NCI-H524 (cell line): ENCODE measurements around the gene POLR2E.

ENCODE experiments used
- DNase-seq, 2 experiments: peaks; one replicate each; lab custom pipeline; 2025; lab: John Stamatoyannopoulos, UW

POLR2E gene

DNA sequence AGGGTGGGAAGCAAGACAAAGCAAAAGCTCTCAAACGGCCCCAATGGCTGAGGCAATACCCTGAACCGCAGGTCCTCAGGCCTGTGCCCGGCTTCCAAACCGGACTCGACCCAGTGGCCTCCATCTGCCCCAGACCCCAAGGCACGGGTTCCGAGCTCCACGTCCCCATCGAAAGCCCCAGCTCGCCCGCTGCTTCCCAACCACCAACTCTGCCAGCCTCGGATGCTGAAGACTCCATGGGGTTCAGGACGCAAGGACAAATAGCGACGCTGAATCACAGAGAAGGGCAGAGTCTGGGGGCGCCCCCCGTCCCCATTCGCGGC is 559 bp downstream of the POLR2E start:
- DNase-seq, result no peak

GRCh38 chr19:1093811-1094553 is 1.2 kb downstream of the POLR2E start:
- no peak for DNase-seq

GRCh38 chr19:1093330-1093729 is 1.8 kb downstream of the POLR2E start:
- DNase-seq, result no peak

DNA sequence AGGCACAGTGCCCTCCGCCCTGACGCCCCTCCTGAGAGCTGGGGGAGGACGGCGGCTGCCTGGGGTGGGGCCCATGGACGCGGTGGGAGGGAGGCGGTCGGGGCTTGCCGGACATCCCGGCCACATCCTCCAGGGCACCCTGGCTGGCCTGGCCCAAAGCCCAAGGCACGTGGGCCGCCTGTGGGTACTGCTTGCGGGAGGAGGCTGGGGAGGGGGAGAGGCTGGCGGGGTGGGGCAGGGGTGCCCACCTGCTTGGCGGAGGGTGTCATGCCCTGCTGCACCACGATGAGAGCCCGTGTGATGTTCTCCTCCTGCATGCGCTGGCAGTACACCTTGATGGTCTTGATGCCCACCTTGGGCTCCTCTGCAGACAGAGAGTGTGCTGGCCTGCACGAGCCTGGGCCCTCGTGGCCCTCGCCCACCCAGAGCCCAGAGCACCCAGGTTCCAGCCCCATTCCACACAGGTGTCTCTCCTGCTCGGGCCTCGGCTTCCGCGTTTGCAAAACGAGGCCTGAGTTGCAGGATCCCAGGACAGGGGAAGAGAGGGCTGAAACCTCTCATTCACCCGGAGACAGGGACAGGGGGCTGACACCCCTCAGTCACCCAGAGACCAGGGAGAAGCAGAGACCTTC is 3.5 kb downstream of the POLR2E start:
- DNase-seq, result no peak

- no peak for DNase-seq
These were observed 4.2 kb downstream of the POLR2E start for GRCh38 chr19:1090731-1091543.

- DNase-seq, result no peak
These were observed 5.3 kb downstream of the POLR2E start for GRCh38 chr19:1089891-1090290.

GRCh38 chr19:1089126-1089771 is 5.9 kb downstream of the POLR2E start:
- no peak for DNase-seq

DNA sequence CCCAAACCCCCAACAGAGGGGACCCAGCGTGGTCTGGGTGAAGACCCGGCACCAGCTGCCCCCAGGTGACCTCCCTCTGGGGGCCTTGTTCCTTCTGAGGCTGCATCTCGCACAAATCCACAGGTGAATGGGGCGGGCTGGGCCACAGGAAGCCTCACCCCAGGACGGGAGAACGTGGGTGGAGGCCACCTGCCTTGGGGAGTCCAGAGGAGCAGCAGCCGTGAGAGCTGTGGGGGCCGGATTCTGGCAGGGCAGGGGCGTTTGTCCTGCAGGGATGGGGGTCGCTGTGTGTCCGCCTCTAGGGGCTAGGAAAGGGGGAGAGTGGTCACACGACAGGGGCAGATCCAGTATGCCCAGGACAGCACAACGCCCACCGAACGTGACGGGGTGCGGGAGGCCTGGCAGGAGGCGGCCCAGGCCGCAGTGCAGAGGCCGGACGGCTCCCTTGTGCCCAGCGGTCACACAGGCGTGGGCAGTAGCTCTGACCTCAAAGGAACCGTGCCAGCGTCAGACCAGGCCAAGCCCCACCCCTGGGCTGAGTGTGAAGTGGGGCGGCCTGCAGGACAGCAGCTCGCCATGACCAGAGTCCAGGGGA is 6.7 kb downstream of the POLR2E start:
- no peak for DNase-seq

DNA sequence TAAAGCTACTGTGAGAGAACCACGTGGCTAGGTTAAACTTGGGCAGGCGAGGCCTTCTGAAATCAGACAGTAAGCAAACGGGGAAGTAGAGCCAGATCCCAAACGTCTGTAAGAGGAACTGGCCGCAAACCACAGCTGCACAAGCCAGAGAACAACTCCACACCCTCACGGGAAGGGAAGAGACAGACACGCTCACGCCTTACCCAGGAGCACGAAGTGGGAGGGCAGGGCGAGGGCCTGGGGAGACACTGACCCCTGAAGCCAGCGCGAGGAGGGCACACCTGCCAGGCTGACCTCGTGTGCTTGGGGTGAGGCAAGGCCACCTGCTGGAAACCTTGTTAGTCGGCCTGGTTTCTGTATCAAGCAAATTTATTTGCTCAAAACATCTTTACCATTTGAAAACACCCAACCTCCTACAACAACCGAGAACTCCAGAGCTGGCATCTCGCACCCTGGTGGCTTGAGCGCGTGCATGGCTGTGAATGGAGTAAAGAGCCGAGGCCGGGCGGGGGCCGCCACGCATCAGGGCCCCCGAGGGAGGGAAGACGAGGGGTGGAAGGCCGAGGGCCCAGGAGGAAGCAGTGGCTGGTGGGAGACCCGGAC is 7.3 kb downstream of the POLR2E start:
- DNase-seq, result no peak

GRCh38 chr19:1086613-1087012 is 8.6 kb downstream of the POLR2E start:
- no peak for DNase-seq

- DNase-seq, result no peak
These were observed 9.3 kb downstream of the POLR2E start for GRCh38 chr19:1085676-1086442.

- no peak for DNase-seq
These were observed 10.0 kb downstream of the POLR2E start for GRCh38 chr19:1085053-1085658.

GRCh38 chr19:1084024-1084868 is 10.9 kb downstream of the POLR2E start:
- peak in 1 of 2 experiments; percentile 46 for DNase-seq

DNA sequence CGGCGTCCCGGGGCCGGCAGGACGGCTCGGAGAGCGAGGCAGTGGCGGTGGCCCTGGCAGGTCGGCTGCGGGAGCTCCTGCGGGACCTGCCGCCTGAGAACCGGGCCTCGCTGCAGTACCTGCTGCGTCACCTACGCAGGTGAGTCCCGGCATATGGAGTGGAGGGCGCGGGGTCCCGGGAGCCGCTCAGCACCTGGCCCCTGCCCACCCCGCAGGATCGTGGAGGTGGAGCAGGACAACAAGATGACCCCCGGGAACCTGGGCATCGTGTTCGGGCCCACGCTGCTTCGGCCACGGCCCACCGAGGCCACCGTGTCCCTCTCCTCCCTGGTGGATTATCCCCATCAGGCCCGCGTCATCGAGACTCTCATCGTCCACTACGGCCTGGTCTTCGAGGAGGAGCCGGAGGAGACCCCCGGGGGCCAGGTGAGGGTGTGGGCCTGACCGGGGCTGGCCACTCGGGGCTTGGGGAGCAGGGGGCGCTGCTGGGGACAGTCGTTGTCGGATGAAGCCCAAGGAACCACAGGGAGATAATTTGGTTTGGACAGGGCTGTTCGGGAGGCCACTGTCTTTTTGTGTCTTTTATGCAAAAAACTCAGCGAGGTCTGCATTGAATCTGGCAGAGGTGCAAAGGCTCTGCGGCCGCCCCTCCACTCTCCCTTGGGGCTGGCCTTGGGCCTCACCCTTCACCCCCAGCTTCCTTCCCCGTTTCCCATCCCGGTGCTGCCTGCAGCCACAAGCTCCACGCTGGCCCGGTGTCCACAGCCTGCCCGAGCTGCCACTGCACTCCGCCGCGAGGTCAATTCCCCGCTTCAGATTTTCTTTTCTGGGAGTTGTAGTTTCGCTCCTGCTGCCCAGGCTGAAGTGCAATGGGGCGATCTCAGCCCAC is 12.0 kb downstream of the POLR2E start:
- no peak for DNase-seq

DNA sequence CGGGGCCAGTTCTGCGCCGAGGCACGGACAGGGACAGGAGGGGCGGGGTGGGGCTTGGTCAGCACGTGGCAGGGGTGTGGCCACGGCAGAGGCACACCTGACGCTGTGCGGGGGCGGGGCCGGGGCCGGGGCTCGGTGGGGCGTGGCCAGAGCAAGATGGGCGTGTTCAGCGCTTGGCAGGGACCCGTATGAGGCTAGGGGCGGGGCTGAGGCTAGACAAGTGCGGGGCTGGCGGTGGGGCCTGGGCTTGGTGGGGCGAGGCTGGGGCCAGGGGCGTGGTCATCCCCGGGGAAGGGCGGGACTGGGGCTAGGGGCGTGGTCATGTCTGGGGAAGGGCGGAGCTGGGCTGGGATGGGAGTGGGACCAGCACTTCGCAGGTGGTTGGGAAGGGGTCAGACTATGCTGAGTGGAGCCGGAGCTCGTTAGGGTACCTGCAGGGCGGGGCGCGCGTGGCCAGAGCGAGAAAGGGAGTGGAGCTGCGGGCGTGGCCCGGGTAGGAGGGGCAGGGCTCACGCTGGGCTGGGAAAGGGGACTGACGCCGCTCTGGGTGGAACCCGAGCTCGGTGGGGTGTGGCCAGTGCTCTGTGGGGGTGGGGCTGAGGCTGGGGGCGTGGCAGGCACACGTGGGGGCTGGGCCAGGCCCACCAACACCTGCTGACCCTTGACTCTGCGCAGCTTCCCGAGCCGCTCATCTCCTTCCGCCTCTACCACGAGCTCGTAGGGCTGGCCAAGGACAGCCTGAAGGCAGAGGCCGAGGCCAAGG is 12.8 kb downstream of the POLR2E start:
- DNase-seq, result peak; percentile 56 to 66

DNA sequence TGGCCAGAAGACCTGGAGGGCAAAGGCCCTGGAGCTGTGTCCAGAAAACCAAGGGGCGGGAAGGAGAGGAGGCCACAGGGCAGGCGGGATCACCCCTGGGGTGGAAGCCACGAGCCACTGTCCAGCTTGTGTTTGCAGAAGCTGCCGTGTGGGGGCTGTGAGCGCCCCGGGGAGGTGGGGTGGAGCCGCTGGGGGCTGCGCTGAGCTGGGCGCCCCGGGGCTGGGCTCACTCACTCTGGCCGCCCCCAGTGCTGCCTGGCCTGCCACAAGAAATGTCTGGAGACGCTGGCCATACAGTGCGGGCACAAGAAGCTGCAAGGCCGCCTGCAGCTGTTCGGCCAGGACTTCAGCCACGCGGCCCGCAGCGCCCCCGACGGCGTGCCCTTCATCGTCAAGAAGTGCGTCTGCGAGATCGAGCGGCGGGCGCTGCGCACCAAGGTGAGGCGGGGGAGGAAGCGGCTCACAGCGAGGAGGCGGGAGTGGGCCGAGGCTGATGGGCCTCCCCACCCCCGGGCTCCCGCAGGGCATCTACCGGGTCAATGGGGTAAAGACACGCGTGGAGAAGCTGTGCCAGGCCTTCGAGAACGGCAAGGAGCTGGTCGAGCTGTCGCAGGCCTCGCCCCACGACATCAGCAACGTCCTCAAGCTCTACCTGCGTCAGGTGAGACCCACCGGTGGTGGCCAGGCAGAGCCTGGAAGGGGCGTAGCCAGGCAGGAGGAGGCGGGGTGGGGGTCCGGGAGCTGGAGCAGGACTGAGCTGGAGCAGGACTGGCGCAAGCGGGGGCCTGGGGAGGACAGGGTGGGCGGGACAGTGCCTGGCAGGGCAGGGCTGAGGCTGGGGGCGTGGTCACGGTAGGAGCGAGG is 13.6 kb downstream of the POLR2E start:
- peak in 1 of 2 experiments; percentile 51 for DNase-seq
